ENCODE measurements around the gene CACNB4. TPM values are rescaled to one million over a fixed set of nuclear protein-coding genes. Genes with fewer than 3 reads are reported as not detected.
"Not testable (repeated sequence)": the region's sequence is repeated elsewhere in the genome, so short reads cannot be mapped to it uniquely, and the experiment has no call there.

The CACNB4 gene
- total RNA-seq, 3 donors from 2014 or later, result 1.6 to 17.7 (median 11.5) TPM

DNA sequence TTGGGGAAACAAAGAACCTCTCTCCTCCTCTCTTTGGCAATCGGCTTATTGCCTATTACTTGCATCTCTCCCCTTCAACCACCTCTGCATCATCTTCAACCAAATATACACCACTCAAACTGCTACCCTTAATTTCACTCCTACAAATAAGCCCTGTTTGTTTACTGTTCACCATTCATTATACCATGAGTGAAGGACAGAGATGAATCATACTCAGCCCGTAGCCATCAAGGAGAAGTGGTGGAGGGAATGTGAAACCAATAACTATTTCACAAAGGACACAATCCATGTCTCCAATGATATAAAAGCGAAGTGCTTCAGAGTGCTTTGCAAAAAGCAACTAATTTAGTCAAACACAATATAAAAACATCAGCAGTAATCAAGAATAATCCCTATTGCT lies 76.8 kb downstream of the CACNB4 start:
- Histone ChIP-seq H3K9me3 (no peaks in the 10 kb centered on the region), H3K4me1 (no peaks in the 10 kb centered on the region)

DNA sequence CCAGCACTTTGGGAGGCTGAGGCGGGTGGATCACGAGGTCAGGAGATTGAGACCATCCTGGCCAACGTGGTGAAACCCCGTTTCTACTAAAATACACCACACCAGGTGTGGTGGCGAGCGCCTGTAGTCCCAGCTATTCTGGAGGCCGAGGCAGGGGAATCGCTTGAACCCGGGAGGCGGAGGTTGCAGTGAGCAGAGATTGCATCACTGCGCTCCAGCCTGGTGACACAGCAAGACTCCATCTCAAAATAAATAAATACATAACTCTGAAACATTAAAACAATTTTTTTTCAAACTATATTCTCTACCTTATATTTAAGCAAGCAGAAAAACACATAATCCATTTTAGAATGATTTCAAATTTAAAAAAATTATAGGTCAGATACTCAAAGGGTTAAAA lies 77.8 kb downstream of the CACNB4 start:
- intact Hi-C loops (cut with DNase I; ENCODE audit: low total_unique reads); DNase-seq (ENCODE audit: low spot score in 2 of 2); H3K27ac ChIP-seq; H3K4me3 ChIP-seq; H3K9me3 ChIP-seq; H3K36me3 ChIP-seq; H3K4me1 ChIP-seq; H3K27me3 ChIP-seq: not testable (repeated sequence)

More for the DNA sequence above, 76.8 kb downstream of the CACNB4 start:
- intact Hi-C loops (cut with DNase I; ENCODE audit: low total_unique reads), result no loop called here
- Histone ChIP-seq H3K36me3 (no peaks in the 10 kb centered on the region), H3K27ac (no peak overlapping the region), H3K4me3 (no peak overlapping the region), H3K27me3 (no peaks in the 10 kb centered on the region)
- no peak for DNase-seq (ENCODE audit: low spot score in 2 of 2)
- TF ChIP-seq, protein P1, sequence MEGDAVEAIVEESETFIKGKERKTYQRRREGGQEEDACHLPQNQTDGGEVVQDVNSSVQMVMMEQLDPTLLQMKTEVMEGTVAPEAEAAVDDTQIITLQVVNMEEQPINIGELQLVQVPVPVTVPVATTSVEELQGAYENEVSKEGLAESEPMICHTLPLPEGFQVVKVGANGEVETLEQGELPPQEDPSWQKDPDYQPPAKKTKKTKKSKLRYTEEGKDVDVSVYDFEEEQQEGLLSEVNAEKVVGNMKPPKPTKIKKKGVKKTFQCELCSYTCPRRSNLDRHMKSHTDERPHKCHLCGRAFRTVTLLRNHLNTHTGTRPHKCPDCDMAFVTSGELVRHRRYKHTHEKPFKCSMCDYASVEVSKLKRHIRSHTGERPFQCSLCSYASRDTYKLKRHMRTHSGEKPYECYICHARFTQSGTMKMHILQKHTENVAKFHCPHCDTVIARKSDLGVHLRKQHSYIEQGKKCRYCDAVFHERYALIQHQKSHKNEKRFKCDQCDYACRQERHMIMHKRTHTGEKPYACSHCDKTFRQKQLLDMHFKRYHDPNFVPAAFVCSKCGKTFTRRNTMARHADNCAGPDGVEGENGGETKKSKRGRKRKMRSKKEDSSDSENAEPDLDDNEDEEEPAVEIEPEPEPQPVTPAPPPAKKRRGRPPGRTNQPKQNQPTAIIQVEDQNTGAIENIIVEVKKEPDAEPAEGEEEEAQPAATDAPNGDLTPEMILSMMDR (IDR thresholded peaks at IDR 0.05), result no peak
- TF ChIP-seq POLR2AphosphoS5 (IDR thresholded peaks at IDR 0.05), result no peak

DNA sequence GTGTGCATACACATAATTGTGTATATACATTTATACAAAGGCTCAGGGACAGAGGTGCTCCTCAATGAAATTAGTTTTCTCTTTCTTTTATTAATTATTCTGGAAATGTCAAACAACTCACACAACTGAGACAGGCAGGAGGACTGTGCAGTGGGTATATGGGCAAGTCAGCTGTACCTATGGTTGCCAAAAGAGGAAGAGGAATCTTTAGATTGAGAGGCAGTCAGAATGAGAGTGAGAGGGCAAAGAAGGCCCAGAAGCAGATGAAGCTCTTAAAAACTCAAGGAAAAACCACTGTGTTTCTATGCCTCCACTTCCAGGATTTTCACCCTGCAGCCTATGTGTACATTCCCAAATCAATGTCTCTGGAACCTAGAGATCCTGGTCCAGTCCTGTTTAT lies 79.1 kb downstream of the CACNB4 start:
- Histone ChIP-seq H3K27me3 (no peaks in the 10 kb centered on the region), H3K36me3 (no peaks in the 10 kb centered on the region), H3K4me1 (no peaks in the 10 kb centered on the region), H3K27ac (no peak overlapping the region), H3K4me3 (no peak overlapping the region), H3K9me3 (no peaks in the 10 kb centered on the region)
- intact Hi-C loops (cut with DNase I; ENCODE audit: low total_unique reads), result no loop called here
- no peak for DNase-seq (ENCODE audit: low spot score in 2 of 2)
- TF ChIP-seq POLR2AphosphoS5 (IDR thresholded peaks at IDR 0.05) (no peak), POLR2A (IDR thresholded peaks at IDR 0.05) (no peak)
- TF ChIP-seq, protein P1 (IDR thresholded peaks at IDR 0.05), result no peak

DNA sequence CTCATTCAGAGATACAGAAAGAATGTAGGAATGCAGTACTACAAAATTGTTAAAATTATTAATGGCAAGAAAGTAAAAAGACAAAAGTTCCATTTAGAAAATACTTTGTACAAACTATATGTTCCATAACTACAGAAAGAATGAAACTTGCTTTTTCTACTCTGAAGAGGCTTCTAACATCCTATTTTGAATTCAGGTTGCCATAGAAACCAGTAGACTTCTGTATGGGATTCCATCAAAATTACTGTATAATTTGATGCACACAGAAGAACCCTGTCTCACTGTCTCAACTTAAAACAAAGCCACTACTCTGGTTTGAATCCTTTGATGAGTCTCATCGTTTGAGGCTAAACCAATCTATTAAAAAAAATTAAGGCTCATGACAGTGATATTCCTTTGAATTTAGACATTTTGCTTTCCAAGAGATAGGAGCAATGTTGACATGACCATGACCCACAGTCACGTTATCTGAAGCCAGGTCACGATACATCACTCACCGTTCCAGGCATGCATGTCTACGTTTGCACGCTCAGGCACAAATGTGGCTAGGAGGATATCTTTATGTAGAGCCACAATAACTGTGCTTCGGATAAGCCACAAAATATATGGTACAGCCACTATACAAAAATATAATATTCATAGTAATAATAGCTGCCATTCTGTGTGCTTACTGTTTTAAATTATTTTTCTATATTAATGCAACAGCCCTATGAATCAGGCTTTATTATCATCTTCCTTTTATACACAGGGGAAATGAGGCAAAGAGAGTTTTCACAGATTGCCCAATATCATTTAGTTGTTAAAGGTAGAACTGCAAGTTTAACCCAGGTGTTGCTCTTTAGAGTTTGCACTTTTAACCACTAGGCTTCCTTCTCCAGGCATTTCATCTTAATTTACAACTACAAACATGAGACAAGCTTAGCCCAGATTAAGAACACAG lies 82.4 kb downstream of the CACNB4 start:
- Histone ChIP-seq H3K27me3 (no peaks in the 10 kb centered on the region), H3K4me1 (no peaks in the 10 kb centered on the region), H3K27ac (no peak overlapping the region), H3K4me3 (no peak overlapping the region), H3K36me3 (no peaks in the 10 kb centered on the region), H3K9me3 (no peaks in the 10 kb centered on the region)
- intact Hi-C loops (cut with DNase I; ENCODE audit: low total_unique reads), result no loop called here
- DNase-seq (ENCODE audit: low spot score in 2 of 2), result no peak
- TF ChIP-seq, protein P1 (IDR thresholded peaks at IDR 0.05), result no peak
- no peak for TF ChIP-seq POLR2AphosphoS5 (IDR thresholded peaks at IDR 0.05)
- TF ChIP-seq POLR2A (IDR thresholded peaks at IDR 0.05), result no peak

DNA sequence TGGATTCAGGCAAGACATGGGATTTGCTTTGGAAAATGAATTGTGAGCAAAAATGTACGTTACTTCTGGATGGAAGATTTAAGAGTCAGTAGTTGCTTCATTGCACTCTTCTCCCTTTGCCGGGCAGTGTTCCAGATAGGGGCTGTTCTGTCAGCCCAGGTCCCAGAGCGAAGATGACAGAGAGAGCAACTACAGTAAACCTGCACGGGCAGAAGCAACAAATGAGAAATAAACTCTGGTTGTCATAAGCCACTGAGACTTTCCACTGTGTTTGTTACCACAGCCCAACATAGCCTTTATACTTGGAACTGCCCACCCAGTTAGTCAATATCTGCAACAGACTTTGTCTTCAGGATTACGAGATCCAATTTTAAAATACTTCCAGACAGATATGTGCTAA lies 83.3 kb downstream of the CACNB4 start:
- Histone ChIP-seq H3K27ac (no peak overlapping the region), H3K27me3 (no peaks in the 10 kb centered on the region), H3K36me3 (no peaks in the 10 kb centered on the region), H3K4me1 (no peaks in the 10 kb centered on the region), H3K9me3 (no peaks in the 10 kb centered on the region), H3K4me3 (no peak overlapping the region)
- DNase-seq (ENCODE audit: low spot score in 2 of 2), result no peak
- intact Hi-C loops (cut with DNase I; ENCODE audit: low total_unique reads), result no loop called here
- TF ChIP-seq POLR2A (IDR thresholded peaks at IDR 0.05) (no peak), POLR2AphosphoS5 (IDR thresholded peaks at IDR 0.05) (no peak)
- TF ChIP-seq, protein P1 (IDR thresholded peaks at IDR 0.05), result no peak

All from breast epithelium (tissue), 4 donors.